Thyroid gland (tissue), 4 donors: ENCODE data around the gene SLIT2. TPM values are rescaled to one million over a fixed set of nuclear protein-coding genes. Genes with fewer than 3 reads are reported as not detected.

Source experiments
- DNase-seq, 2 donors: peaks; one replicate each; pipeline ENCODE4 v3.0.0-alpha.2; 2019
- H3K27ac ChIP-seq, 3 donors: fragments of 200-600 bp; sonication (generic); 1 replicate in 2 of 3; 2 replicates in 1 of 3; pipeline ENCODE4 v1.5.1; 2016 to 2019; ENCODE audit warnings: mild to moderate bottlenecking in 1 of 3, moderate library complexity in 1 of 3
- H3K27me3 ChIP-seq: fragments of 200-600 bp; sonication (generic); one replicate; pipeline ENCODE4 v1.5.1; 2019
- H3K36me3 ChIP-seq, 2 donors: fragments of 200-600 bp; sonication (generic); one replicate each; pipeline ENCODE4 v1.5.1; 2016 to 2019
- H3K4me1 ChIP-seq, 2 donors: fragments of 200-600 bp; sonication (generic); one replicate each; pipeline ENCODE4 v1.5.1; 2017 to 2019
- H3K4me3 ChIP-seq, 3 donors: fragments of 200-600 bp; sonication (generic); replicated peaks in 1 of 3; 1 replicate in 2 of 3; 2 replicates in 1 of 3; pipeline ENCODE4 v1.5.1; 2016; ENCODE audit warnings: mild to moderate bottlenecking in 1 of 3
- H3K9me3 ChIP-seq: fragments of 200-600 bp; sonication (generic); one replicate; pipeline ENCODE4 v1.5.1; 2017
- POLR2A ChIP-seq, 2 donors: fragments of 450-650 bp; IDR thresholded peaks; one replicate each; pipeline ENCODE4 v1.6.1; 2017; ENCODE audit warnings: antibody characterized with exemption in 2 of 2, mild to moderate bottlenecking in 2 of 2, moderate library complexity in 1 of 2
- WGBS, 2 donors: methylation state at CpG; one replicate each; pipeline ENCODE4 v1.1.5; 2017; 5-methylcytosine and 5-hydroxymethylcytosine counted together
- intact Hi-C: fragments of 100-400 bp; cut with DNase I; formaldehyde crosslinking; loops from one replicate; pipeline ENCODE4 v1.15.1; 2023
- total RNA-seq, 4 donors: library from RNA; depleted of rRNA; stranded (reverse); fragments of >200 nt; gene quantifications; one replicate each; pipeline ENCODE4 v1.2.3, GENCODE V29; 2016
- TF ChIP-seq, protein P1 (sequence below), 6 experiments: fragments of 200-600 bp in 3 of 6; fragments of 450-650 bp in 3 of 6; sonication (generic) in 3 of 6; IDR thresholded peaks; one replicate each; pipeline ENCODE4 v1.5.1; 2016 to 2019; ENCODE audit warnings: antibody characterized with exemption in 6 of 6, mild to moderate bottlenecking in 2 of 6, inconsistent platforms in 1 of 6, moderate library complexity in 1 of 6

The SLIT2 gene
- total RNA-seq, 4 donors from 2014 or later, result 13.7 to 23.9 (median 17.1) TPM

DNA sequence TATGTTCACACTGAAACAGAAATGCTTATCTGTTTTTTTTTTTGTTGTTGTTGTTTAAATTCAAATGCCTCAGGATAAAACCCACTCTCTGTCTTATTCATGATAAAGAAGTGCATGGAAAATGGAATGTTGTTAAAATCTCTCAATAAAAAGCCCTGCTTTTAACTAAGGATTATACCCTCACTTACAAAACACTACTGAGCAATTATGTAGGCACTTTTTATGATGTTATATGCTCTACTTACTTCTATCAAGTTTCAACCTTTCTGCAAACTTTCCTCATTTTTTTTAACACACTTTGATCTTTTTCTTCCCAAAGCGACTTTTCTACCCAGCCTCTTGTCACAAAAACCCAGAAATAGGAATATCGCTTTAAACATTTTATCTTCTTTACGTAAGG lies 26.5 kb downstream of the SLIT2 start:
- 92 to 97% methylated on average over 3 of the region's 3 CpGs for WGBS, 2 donors

DNA sequence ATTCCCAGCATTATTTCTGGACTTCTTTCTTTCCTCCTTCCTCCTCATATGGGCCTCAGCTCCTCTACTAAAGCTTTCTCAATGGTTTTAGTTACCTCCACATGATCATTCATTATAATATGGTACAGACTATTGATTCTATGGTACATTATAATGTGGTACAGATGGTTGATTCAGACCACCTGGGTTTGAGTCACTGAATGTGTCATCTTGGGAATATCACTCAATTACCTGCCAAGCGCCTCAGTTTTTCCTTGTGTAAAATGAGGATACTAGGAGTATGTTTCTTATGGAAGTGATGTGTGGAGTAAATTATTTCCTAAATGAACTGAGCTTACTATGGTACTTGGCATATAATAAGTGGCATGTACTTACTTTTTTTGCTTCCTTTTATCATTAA lies 27.7 kb downstream of the SLIT2 start:
- Histone ChIP-seq H3K27me3 (no peaks in the 10 kb centered on the region), H3K36me3 (no peaks in the 10 kb centered on the region), H3K27ac (no peak overlapping the region), H3K4me3 (no peak overlapping the region), H3K4me1 (no peaks in the 10 kb centered on the region), H3K9me3 (no peaks in the 10 kb centered on the region)
- WGBS, 2 donors, result 97 to 100% methylated on average over 1 of the region's 1 CpG
- TF ChIP-seq POLR2A (IDR thresholded peaks at IDR 0.05), result no peak
- TF ChIP-seq, protein P1, sequence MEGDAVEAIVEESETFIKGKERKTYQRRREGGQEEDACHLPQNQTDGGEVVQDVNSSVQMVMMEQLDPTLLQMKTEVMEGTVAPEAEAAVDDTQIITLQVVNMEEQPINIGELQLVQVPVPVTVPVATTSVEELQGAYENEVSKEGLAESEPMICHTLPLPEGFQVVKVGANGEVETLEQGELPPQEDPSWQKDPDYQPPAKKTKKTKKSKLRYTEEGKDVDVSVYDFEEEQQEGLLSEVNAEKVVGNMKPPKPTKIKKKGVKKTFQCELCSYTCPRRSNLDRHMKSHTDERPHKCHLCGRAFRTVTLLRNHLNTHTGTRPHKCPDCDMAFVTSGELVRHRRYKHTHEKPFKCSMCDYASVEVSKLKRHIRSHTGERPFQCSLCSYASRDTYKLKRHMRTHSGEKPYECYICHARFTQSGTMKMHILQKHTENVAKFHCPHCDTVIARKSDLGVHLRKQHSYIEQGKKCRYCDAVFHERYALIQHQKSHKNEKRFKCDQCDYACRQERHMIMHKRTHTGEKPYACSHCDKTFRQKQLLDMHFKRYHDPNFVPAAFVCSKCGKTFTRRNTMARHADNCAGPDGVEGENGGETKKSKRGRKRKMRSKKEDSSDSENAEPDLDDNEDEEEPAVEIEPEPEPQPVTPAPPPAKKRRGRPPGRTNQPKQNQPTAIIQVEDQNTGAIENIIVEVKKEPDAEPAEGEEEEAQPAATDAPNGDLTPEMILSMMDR (IDR thresholded peaks at IDR 0.05), result no peak
- intact Hi-C loops, result no loop called here
- no peak for DNase-seq

More for the DNA sequence above, 26.5 kb downstream of the SLIT2 start:
- H3K27me3 ChIP-seq, result no peaks in the 10 kb centered on the region
- no peak for TF ChIP-seq POLR2A (IDR thresholded peaks at IDR 0.05)
- TF ChIP-seq, protein P1 (IDR thresholded peaks at IDR 0.05), result no peak
- H3K4me1 ChIP-seq, result no peaks in the 10 kb centered on the region
- H3K9me3 ChIP-seq, result no peaks in the 10 kb centered on the region
- H3K27ac ChIP-seq, result no peak overlapping the region
- no peak for DNase-seq
- intact Hi-C loops, result no loop called here
- no peak overlapping the region for H3K4me3 ChIP-seq
- H3K36me3 ChIP-seq, result no peaks in the 10 kb centered on the region

DNA sequence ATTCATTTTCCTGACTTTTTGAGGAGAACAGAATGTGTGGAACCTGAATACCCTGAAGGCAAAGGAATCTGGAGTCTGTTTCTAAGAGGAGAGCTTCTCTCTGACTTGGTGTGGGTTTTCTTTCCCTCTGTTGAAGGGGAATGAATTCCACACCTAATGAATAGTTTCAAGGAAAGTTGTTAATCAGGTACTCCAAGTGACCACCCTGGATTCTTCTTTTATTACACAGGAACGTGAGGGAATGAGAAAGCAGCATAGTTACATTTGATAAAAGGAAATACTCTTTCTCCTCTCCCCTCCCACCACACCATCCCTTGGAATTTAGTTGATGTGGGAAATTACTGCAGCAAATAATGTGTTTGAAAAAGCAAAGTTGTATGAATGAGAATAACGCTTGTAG lies 29.7 kb downstream of the SLIT2 start:
- no peak overlapping the region for H3K4me3 ChIP-seq
- no peaks in the 10 kb centered on the region for H3K4me1 ChIP-seq
- no peaks in the 10 kb centered on the region for H3K27me3 ChIP-seq
- no peak overlapping the region for H3K27ac ChIP-seq
- no peak for TF ChIP-seq POLR2A (IDR thresholded peaks at IDR 0.05)
- TF ChIP-seq, protein P1 (IDR thresholded peaks at IDR 0.05), result no peak
- no peaks in the 10 kb centered on the region for H3K36me3 ChIP-seq
- WGBS, 2 donors, result 61 to 63% methylated on average over 2 of the region's 2 CpGs
- intact Hi-C loops, result no loop called here
- H3K9me3 ChIP-seq, result no peaks in the 10 kb centered on the region
- DNase-seq, result no peak

DNA sequence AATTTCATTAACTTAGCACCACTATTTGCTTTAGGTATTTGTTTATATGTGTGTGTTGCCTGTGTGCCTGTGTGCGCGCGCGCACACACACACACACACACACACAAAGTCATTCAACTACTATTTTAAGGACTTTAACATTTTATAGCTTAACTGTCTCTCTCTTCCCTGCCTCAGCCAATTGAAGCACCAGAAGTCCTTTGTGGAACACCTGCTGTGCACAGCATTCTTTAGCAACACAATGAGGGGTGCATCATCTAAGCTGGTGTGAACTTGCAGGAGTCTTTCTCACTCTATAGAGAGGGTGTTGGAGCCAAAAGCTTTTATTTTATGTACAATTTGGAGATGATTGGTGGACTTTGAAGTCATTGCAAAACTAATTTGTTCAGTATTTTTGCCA lies 31.3 kb downstream of the SLIT2 start:
- no peak for DNase-seq
- Histone ChIP-seq H3K4me3 (no peak overlapping the region), H3K36me3 (no peaks in the 10 kb centered on the region), H3K4me1 (no peaks in the 10 kb centered on the region), H3K27me3 (no peaks in the 10 kb centered on the region), H3K9me3 (no peaks in the 10 kb centered on the region), H3K27ac (no peak overlapping the region)
- TF ChIP-seq POLR2A (IDR thresholded peaks at IDR 0.05), result no peak
- TF ChIP-seq, protein P1 (IDR thresholded peaks at IDR 0.05), result no peak
- intact Hi-C loops, result no loop called here
- 85 to 90% methylated on average over 4 of the region's 4 CpGs for WGBS, 2 donors

DNA sequence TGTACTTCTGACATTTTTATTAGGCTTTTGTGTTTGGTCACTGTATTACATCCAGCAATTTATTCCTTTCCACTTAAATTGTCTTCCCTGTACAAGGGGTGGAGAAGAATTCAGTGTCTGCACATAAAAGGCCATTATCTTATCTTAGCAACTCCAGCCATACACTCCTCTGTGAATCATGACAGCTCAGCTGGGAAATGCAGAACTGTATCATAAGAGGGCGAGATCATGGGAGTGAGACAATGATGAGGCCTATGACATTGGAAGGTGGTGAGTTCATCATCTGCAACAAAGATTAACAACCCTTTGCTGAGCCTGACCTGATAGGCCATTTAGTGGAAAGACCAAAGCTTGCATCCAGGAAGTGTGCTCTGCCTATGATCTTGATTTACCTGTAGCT lies 33.3 kb downstream of the SLIT2 start:
- 88 to 95% methylated on average over 1 of the region's 1 CpG for WGBS, 2 donors
- Histone ChIP-seq H3K27ac (no peak overlapping the region), H3K9me3 (no peaks in the 10 kb centered on the region), H3K27me3 (no peaks in the 10 kb centered on the region), H3K4me3 (no peak overlapping the region), H3K36me3 (no peaks in the 10 kb centered on the region), H3K4me1 (no peaks in the 10 kb centered on the region)
- no peak for TF ChIP-seq POLR2A (IDR thresholded peaks at IDR 0.05)
- TF ChIP-seq, protein P1 (IDR thresholded peaks at IDR 0.05), result no peak
- intact Hi-C loops, result no loop called here
- no peak for DNase-seq
